ENCODE results near the gene BRSK1.

Gene BRSK1

GRCh38 chr19:55355213-55355821 is 71.5 kb downstream of the BRSK1 start:
- DNase-seq, result peak; percentile 78

DNA sequence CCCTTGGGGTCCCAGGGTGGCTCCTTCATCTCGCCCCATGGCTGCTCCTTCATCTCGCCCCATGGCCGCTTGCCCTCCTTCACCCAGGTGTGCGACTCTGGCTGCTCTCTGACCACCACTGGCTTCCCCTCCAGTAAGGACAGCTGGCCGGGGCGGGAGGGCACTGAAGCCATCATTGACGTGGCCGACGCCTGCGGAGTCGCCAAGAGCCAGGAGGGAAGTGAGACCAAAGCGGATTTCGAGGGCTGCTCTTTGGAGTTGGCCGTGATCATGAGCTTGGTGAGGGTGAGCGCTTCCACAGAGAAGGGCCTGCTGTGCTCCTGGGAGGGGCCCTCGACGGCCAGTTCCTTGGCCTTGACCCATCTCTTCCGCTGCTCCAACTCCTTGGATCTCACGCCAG is 74.7 kb downstream of the BRSK1 start:
- no peak for DNase-seq

DNA sequence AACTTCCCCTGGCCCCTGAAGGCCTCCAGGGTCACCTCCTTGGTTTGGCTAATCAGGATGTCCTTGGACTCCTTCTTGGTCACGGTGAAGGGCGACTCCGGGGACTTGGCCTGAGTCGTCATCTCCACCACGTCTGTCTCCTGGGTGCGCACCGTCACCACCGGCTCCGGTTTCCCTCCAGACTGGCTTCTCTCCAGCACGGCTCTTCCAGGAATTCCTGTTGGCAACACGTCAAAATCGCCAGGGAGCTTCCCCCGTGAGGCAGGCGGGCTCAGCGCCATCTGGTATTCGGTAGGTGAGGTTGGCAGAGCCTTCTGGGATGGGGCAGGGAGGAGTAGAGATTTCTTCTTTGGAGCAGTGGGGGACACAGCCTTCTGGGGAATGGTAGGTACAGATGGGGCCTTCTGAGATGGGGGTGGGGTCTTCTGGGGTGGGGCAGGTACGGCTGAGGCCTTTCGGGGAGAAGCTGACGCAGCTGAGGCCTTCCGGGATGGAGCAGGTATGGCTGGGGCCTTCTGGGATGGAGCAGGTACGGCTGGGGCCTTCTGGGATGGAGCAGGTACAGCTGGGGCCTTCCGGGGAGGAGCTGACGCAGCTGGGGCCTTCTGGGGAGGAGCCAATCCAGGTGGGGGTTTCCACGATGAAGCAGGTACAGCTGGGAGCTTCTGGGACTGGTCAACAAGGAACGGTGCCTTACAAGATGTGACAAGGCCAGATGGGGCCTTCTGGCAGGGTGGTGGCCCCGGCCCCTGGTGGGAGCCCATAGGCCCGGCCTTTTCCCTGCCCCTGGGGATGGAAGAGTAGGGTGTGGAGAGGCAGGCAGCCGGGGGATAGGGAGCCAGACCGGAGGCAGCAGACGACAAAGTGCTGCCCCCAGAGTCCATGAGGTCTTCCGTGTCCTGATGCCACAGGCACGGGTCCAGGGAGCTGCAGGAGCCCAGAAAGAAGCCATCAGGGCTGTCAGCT is 75.4 kb downstream of the BRSK1 start:
- DNase-seq, result peak; percentile 93

- no peak for DNase-seq
Measured at GRCh38 chr19:55360902-55361301, 77.1 kb downstream of the BRSK1 start.
